GM21381 (cell line): ENCODE results near the gene OR1K1.
"Not testable (repeated sequence)": the region's sequence is repeated elsewhere in the genome, so short reads cannot be mapped to it uniquely, and the experiment has no call there.

ENCODE experiments used
- ATAC-seq: cut with Tn5 transposase; IDR thresholded peaks from one replicate; pipeline ENCODE4 v1.9.1; 2021; ENCODE audit warnings: mild to moderate bottlenecking, moderate library complexity; ENCODE audit not compliant: unreplicated experiment

OR1K1 gene

DNA sequence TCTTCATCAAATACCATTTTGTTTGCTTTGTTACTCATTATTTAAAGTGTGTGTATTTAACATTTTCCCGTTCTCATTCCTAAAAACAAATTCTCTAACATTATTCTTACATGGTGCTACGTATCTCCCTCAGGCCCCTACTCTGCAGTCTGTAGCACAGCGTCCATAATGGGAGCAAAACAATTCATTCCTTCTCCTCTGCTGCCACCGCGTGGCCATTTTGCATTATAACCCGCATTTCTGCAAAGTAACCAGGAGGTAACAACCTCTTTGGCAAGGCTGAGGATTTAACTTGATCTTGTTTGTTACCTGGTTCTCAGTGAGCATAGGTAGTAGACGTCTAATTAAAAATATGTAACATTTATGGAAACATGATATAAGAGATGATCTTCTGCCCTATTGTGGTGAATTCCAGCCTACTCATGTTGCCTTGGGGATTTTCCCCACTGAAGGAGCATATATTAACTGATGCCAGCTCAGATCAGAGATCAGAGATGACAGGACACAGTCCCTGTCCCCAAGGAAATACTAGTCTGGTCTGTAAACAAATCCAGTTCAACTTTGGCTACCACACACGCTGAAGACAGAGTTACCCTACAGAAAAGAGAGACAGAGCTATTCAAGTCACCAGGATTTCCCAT is 10.5 kb downstream of the OR1K1 start:
- ATAC-seq = peak; percentile 84

DNA sequence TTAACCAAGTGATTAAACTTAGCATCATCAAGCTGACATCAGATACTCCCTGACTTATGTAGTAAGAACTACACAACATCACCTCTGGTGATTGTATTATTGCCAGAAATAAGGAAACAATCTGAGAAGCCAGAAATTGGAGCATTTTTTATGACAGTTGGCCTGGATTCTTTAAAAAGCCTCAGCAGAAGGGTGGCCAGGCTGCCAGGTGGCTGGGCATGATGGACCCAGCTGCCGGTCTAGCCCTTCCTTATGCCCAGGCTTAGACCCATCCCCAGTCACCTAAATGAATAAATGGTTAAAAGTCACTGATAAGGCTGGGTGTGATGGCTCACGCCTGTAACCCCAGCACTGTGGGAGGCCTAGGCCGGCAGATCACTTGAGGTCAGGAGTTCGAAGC is 12.8 kb downstream of the OR1K1 start:
- no peak for ATAC-seq

DNA sequence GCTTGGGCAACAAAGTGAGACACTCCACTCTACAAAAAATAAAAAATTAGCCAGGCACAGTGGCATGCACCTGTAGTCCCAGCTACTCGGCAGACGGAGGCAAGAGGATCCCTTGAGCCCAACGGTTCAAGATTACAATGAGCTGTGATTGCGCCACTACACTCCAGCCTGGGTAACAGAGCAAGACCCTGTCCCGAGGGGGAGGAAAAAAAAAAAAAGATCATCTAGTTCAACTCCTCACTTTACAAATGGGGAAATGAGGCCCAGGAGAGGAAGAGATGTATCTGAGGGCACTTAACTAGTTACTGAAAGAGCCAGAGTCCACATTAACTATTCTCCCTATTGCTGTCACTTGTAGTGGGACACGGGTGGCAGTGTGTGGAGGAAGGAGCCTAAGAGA is 14.6 kb downstream of the OR1K1 start:
- ATAC-seq = no peak

DNA sequence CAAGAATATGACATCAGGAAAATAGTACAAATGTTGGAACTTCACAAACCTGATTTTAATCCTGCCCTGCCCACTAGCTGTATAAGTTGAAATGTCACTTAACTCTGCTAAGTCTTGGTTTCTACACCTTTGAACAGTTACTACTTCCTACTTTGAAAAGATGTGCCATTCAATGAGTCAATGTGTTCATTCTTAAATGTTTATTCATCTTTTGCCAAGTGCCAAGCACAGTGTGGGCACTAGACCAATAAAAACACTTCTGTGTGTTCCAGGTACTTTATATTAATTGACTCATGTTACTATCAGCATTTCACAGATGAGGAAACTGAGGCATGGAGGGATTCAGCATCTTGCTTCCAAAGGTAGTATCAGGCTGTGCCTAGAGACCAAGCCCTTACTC is 15.6 kb downstream of the OR1K1 start:
- no peak for ATAC-seq

DNA sequence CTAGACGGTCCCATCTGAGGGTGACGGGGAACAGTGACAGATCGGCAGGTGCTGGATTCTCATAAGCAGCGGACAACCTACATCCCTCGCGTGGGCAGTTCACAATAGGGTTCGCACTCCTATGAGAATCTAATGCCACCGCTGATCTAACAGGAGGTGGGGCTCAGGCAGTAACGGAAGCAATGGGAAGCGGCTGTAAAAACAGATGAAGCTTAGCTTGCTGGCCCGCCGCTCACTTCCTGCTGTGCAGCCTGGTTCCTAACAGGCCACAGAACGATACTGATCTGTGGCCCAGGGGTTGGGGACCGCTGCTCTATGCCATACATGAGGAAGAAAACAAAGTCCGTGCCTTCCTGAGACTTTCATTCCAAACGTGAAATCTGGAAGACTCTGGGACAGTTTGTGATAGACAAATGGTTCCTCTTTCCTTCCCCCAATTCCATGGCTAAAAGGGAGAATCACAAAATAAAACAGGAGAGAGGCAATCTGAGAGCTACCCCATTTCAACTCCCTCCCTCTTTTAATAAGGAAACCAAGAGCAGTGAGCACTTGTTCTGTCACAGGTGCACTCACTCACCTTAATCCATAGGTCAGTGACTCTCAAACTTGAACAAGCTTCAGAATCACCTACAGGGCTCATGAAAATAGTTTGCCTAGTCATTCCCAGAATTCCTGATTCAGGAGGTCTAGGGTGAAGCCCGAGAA is 16.4 kb downstream of the OR1K1 start:
- peak; percentile 64 for ATAC-seq

DNA sequence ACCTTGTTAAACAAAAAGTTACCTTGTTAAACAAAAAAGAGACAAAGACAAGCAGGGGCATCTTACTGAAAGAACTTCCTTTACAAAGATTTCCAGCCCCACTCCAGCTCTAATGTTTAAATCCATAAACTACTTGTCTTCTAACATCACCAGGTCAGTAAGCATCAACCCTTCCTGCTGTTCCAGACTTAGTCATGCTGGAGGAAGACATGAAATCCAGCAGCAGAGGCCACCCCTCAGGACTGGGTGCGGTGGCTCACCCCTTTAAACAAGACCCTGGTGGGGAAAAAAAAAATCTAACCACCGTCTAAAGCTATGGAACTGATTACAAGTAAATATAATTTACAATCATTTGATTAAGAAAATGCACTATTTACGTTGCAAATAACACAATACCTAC is 19.4 kb downstream of the OR1K1 start:
- no peak for ATAC-seq

DNA sequence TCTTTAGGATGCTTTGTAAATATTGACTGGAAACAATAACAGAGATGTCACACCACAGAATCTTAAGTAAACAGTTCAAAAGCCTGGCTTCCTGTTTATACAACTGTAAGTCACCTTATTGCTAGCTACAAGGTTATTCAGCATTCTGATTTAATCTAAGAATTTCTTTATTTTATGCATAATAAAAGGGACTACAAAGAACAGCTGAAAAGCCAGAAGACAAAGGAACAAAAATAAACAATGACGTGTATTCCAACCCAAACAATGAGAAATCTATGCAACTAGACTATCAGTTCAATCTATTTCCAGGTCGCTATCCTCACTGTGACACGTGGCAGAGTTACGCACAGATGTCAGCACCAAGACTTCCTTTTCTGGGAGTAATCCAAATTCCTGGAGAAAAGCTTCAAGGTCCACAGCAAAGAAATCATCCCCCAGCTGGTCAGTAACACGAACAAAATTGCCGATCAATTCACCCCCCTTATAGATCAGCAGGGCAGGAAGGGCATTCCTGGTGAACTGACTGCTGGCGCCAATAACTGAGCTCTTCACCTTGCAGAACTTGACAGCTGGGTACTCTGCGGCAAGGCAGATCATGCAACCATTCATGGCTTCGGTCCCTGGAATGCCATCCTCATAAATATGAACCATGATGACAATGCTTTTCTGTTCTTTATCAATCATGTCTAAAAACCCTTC is 20.0 kb downstream of the OR1K1 start:
- no peak for ATAC-seq

DNA sequence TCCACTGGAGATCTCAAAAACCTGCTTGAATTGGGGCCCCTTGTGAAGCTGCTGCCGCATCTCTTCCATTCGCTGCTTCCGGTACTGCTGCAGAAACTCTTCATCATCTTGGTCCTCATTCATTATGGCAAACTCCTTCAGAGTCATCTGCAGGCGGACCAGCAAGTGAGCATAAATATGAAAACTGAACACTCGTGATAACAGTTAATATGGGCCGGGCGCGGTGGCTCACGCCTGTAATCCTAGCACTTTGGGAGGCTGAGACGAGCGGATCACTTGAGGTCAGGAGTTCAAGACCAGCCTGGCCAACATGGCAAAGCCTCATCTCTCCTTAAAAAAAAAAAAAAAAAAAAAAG is 20.5 kb downstream of the OR1K1 start:
- ATAC-seq = no peak

DNA sequence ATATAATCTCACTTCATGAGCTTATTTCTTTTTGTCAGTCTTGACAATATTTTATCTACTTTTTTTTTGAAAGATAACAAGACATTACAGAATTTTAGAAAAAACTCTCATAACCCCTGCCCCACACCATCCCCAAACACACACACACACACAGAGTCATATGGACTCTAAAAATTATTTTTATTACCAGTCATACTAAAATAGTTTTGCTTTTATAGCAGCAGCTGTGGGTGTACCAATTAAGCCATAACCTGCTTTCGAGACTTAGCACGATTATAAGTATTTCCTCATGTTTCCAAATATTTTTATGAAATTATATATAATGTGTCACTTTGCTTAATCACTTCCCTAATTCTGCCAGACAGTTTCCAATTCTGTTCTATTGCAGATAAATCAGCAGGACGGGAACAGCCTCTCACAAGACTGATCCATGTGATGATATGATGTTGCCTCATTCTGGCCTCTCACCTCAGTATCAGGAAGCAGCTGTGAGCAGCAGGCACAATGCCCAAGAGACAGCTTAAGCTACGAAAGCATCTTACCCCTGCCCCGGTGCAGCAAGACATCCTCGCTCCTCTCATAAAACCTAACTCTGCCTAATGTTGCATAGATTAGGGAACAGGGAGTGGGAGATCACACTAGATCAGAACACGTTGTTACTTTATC is 21.5 kb downstream of the OR1K1 start:
- ATAC-seq = no peak

DNA sequence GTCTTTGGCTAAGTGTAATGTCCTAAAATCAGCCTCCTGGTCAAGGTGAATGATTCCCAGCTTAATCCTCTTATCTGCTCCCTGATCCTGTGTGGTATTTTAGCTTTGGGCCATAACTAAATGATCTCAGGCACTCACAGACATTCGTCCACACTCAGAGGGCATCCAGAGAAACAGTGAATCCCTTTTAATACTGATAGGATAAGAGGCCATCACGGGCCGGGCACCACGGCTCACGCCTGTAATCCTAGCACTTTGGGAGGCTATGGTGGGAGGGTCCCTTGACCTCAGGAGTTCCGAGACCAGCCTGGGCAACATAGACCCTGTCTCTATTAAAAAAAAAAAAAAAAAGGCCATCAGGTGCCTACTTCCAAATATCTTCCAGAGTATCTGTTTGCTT is 22.1 kb downstream of the OR1K1 start:
- no peak for ATAC-seq

DNA sequence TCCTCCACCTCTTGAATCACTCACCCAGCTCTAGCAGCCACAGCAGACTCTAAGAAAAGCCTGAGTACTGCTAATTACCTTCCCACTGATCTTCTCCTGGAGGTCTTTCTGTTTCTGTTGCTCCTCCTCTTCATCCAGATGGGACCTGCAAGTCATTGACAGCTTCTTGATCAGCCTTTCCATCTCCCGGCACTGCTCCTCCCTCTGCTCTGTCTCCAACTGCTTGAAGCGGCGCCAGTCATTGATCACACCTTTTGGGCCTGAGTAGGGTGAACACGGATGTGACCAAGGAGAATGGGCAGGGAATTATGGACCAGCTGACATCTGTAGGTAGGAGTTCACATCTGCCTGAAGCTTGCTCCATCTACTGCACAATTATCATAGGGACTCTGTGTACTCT is 23.0 kb downstream of the OR1K1 start:
- no peak for ATAC-seq

DNA sequence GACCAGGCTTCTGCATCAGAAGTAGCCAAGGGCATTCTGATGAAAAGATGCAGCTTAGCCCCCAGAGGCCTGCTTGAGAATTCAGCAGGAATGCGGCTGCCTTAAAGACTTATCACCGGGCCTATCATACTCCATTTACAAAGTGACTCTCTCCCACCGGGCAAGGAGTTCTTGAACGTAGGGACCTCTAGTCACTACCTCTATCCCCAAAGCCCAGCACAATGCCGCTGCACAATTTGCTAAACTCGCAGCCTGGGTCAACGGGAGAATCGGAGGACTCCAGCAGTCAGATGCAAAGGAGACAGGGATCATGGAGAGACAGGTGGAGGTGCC is 27.8 kb downstream of the OR1K1 start:
- peak; percentile 15 for ATAC-seq

DNA sequence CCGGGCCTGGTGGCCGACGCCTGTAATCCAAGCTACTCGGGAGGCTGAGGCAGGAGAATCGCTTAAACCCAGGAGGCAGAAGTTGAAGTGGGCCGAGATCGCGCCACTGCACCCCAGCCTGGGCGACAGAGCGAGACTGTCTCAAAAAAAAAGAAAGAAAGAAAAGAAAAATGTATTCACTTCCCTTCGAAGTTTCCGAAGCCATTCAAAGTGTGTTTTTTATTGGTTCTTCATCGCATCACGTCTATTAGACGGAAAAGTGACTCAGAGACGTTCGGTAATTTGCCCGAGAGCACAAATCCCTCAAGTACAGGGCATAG is 29.0 kb downstream of the OR1K1 start:
- ATAC-seq = not testable (repeated sequence)

DNA sequence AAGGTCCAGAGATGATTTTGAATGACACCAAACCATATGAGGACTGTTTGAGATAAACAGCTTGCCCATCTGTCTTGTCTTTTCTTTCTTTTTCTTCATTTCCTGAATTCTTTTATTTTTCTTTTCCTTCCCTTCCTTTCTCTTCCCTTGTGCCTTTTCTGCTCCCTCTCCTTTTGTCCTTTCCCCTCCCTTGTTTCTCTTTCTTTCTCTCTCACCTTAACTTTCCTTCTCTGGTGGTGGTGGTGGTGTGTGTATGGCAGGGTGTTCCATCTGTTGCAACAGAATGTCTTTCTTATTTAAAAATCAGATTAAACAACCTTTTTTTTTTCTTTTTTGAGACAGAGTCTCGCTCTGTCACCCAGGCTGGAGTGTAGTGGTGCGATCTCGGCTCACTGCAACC is 32.3 kb downstream of the OR1K1 start:
- ATAC-seq = no peak

DNA sequence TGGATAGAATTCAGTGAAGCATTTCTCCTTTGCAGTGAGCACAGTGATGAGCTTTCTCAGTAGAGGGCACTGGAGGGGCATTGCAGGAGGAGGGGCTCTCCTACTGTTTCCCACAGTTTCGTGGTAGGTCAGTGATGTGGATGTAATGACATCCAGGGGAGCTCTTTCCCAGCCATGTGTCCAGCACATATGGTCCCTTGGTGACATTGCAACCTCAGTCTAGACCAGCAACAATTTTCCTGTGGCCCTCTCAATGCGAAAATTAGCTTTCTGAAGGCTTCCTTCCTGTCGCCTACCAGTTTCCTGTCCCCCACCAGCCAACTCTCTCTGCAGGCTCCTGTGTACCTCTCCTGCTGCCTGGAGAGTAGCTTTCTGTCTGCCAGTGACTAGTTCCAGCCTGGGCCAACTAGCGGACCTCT is 35.4 kb downstream of the OR1K1 start:
- ATAC-seq = no peak

DNA sequence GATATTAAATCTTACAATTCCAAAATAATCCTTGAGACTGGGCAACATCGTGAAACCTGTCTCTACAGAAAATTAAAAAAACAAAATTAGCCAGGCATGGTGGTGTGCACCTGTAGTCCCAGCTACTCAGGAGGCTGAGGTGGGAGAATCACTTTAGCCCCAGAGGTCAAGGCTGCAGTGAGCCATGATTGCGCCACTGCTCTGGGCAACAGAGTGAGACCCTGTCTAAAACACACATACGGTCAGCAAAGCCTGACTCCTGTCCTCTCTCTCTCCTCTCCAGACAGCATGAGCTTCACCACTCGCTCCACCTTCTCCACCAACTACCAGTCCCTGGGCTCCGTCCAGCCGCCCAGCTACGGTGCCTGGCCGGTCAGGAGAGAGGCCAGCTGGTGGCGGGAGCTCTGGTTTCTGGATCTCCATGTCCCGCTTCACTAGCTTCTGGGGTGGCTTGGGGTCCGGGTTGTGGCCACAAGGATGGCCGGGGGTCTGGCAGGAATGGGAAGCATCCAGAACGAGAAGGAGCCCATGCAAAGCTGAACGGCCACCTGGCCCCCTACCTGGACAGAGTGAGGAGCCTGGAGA is 37.4 kb downstream of the OR1K1 start:
- ATAC-seq = no peak

DNA sequence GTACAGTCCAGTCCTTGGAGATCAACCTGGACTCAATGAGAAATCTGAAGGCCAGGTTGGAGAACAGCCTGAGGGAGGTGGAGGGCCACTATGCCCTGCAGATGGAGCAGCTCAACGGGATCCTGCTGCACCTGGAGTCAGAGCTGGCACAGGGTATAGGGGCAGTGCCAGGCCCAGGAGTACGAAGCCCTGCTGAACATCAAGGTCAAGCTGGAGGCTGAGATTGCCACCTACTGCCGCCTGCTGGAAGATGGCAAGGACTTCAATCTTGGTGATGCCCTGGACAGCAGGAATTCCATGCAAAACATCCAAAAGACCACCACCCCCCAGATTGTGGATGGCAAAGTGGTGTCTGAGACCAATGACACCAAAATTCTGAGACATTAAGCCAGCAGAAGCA is 38.5 kb downstream of the OR1K1 start:
- ATAC-seq = not testable (repeated sequence)

DNA sequence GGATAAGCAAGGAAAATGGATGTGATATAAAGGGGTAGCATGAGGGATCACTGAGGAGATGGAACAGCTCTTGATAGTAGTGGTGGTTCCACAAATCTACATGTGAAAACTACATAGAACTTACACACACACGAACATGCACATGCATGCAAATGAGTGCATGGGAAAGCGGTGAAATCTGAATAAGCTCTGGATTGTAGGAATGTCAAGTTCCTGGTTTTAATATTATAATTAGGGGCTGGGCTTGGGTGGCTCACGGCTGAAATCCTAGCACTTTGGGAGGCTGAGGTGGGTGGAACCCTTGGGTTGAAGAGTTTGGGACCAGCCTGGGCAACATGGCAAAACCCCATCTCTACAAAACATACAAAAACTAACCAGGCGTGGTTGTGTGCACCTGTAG is 41.6 kb downstream of the OR1K1 start:
- no peak for ATAC-seq

DNA sequence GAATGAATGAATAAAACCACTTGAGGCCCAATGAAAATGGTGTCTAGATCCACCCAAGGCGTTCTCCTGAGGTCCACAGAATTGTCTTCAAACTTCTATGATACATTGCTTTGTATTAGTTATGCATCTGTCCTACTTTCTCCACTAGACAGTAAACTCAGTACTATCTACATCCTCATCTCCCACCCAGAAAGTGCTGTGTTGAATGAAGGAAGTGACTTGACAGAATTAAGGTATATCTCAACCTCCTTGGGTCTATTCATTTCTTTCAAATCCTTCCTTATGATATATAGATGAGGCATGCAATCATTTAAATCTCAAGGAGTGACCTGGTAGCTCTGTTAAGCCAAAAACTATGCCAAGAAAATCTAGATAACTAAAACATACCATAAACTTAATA is 44.2 kb downstream of the OR1K1 start:
- ATAC-seq = no peak

DNA sequence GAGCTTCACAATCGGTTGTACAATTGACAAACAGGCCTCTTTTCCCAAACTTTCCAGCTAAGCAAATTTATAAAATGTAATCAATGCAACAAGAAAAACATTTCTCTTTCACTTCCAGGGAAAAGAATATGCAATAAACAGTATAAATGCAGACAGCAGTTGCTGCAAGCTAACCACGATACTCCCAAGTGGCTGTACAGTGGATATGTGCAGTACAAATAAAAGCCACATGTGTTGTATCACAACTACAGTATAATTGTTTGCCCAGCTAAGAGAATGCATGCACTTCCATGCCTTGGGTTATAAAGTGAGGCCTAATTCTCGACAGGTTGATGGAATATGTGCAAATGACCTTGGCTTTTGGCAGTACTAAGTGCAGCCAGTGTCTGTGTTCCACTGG is 45.2 kb downstream of the OR1K1 start:
- no peak for ATAC-seq

DNA sequence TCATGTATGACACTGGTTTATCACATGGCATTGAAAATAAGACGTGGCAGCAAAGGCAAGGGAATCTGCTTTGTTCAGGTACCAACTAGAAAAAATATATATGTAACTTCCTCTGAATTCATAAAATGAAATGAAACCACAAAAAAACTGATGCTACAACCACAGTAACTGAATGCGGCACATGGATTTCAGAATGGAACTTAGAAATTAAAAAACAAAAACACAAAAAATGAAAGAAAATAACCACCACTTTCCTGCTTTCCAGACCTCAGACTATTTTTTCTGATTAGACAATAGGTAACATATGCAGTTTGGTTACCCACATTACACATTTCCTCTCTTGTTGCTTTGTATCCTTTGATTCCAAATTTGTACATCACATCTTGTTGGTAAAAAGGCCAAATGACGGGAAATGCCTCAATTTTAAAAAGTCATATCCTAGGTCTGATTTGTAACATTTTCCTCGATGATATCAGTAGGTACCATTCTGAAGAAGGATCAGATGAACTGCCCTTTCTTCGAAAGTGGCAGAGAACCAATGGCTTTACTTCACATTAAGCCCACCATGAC is 46.5 kb downstream of the OR1K1 start:
- ATAC-seq = no peak
